ENCODE data around the gene FRG1.
"Not testable (repeated sequence)": the region's sequence is repeated elsewhere in the genome, so short reads cannot be mapped to it uniquely, and the experiment has no call there.

Gene FRG1

DNA sequence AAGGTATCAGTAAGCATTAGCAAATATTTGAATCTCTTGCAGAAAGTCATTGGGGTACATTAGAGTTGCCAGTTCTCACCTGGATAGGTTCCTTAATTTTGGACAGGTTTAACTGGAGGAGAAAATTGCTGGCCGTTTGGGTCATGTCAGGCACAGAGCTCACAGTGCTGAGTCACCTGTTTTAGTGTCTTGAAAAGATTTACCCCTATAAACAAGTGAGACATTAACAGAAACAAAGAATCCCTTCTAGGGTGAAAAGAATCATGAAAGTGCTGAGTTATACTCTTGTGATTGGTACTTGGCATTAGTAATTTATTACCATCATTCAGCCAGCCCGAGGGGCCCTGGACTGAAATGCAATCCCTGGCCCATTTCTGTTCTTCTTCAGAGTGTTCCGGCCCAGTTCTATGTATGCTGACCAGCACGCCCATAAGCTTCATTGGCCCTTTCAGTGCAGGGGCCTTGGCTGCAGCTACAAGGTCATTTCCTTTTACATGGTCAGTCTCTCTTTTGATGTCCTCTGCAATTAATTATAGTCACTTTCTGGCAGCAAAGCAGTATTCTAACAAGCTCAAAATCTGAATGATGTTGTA lies 45.1 kb downstream of the FRG1 start:
- DNase-seq (ENCODE audit: low read depth), result not testable (repeated sequence)

- no peak for DNase-seq (ENCODE audit: low read depth)
Observed at GRCh38 chr4:189988877-189989431, 48.3 kb downstream of the FRG1 start.

DNA sequence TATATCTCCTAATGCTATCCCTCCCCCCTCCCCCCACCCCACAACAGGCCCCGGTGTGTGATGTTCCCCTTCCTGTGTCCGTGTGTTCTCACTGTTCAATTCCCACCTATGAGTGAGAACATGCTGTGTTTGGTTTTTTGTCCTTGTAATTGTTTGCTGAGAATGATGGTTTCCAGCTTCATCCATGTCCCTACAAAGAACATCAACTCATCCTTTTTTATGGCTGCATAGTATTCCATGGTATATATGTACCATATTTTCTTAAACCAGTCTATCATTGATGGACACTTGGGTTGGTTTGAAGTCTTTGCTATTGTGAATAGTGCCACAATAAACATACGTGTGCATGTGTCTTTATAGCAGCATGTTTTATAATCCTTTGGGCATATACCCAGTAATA lies 49.3 kb downstream of the FRG1 start:
- not testable (repeated sequence) for DNase-seq (ENCODE audit: low read depth)

Measured in activated T-cell treated with anti-CD3 and anti-CD28 coated beads for 24 hours (primary cell).